Measurements from ENCODE around the gene NUB1. TPM values are rescaled to one million over a fixed set of nuclear protein-coding genes. Genes with fewer than 3 reads are reported as not detected.

NUB1 gene
- total RNA-seq, 1 experiment from 2014 or later: 48.5 TPM

DNA sequence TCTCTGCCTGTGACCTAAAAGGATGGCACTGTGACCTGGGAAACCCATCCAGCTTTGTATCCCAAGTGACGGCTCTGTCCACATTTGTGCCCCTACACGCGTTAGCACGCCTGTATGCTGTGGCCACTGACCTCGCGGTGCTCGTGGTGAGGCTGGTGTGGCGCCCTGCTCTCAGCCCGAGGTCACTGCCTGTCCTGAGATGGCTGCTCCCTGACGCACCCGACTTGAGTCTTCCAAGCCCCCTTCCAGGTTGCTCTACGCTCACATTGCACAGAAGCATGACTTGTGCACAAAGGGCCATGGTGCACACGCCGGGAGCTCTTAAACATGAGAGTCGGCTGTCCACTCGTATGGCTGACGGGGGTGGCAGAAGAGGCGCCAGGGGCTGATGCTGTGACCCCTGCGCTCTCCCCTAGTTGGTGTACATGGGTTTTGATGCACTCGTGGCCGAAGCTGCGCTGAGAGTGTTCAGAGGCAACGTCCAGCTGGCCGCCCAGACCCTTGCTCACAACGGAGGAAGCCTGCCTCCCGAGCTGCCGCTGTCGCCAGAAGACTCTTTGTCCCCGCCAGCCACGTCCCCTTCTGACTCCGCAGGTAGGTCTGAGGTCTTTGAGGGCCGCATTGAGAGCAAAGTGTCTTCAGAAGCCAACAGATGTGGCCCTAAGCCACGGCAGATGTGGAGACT lies 34.7 kb downstream of the NUB1 start:
- Histone ChIP-seq H4K91ac (ENCODE audit: insufficient read length, low read depth, low read length) (no peak overlapping the region), H3K4ac (ENCODE audit: low read depth, low read length) (no peak overlapping the region), H2BK15ac (ENCODE audit: low read depth, low read length) (no peak overlapping the region), H3K4me2 (ENCODE audit: insufficient read depth, insufficient read length, low read length) (no peak overlapping the region), H3K79me2 (ENCODE audit: insufficient read depth, low read length) (no peaks in the 10 kb centered on the region), H2AK5ac (ENCODE audit: insufficient read length, low read length) (no peak overlapping the region), H3K23me2 (ENCODE audit: insufficient read length, low read depth, low read length, poor library complexity, severe bottlenecking) (peaks cover 5% of the 10 kb centered on the region), H2BK5ac (ENCODE audit: insufficient read length, low read length) (no peak overlapping the region), H2BK20ac (ENCODE audit: low read depth, low read length, poor library complexity, severe bottlenecking) (no peak overlapping the region), H2AFZ (ENCODE audit: low read length) (no peak overlapping the region), H3K27ac (ENCODE audit: insufficient read length, low read depth, low read length) (no peak overlapping the region), H2BK120ac (ENCODE audit: low read depth, low read length, poor library complexity, severe bottlenecking) (no peak overlapping the region), H3K27me3 (ENCODE audit: insufficient read depth, low read length) (no peaks in the 10 kb centered on the region), H3K56ac (ENCODE audit: insufficient read length, low read depth, low read length) (no peak overlapping the region), H4K20me1 (ENCODE audit: control insufficient read depth, insufficient read depth, insufficient read length) (peaks cover 4% of the 10 kb centered on the region), H3T11ph (ENCODE audit: low read length) (no peak overlapping the region), H3K79me1 (ENCODE audit: insufficient read depth, low read depth, low read length, poor library complexity, severe bottlenecking) (no peaks in the 10 kb centered on the region), H3K14ac (ENCODE audit: insufficient read depth, low read length) (no peak overlapping the region), H3K9ac (ENCODE audit: extremely low read depth, insufficient read length, low read length) (no peak overlapping the region), H3K9me3 (ENCODE audit: control insufficient read depth, low read depth, low read length) (no peaks in the 10 kb centered on the region), H3K4me1 (ENCODE audit: insufficient read depth, low read length) (no peaks in the 10 kb centered on the region), H4K8ac (replicated peaks; ENCODE audit: insufficient read length, low read depth, low read length) (no peak overlapping the region), H2BK12ac (ENCODE audit: insufficient read length, low read depth, low read length) (no peak overlapping the region), H4K5ac (ENCODE audit: insufficient read length, low read depth, low read length) (no peak overlapping the region), H3K18ac (ENCODE audit: insufficient read length, low read depth, low read length) (no peak overlapping the region), H3K23ac (ENCODE audit: insufficient read length, low read depth, low read length) (no peak overlapping the region)
- peaks cover 3 to 50% (median 42%) of the 10 kb centered on the region in 3 experiments for H3K36me3 Mint-ChIP-seq (ENCODE audit: insufficient read depth in 1 of 3, low read depth in 3 of 3)
- no peak overlapping the region for H3K27ac Mint-ChIP-seq
- no peak overlapping the region for H3K4me3 Mint-ChIP-seq
- DNase-seq: no peak
- H3K27me3 Mint-ChIP-seq (ENCODE audit: low read depth): peaks cover 2% of the 10 kb centered on the region; the same call in 1 of the 2 replicates
- TF ChIP-seq, protein P1, sequence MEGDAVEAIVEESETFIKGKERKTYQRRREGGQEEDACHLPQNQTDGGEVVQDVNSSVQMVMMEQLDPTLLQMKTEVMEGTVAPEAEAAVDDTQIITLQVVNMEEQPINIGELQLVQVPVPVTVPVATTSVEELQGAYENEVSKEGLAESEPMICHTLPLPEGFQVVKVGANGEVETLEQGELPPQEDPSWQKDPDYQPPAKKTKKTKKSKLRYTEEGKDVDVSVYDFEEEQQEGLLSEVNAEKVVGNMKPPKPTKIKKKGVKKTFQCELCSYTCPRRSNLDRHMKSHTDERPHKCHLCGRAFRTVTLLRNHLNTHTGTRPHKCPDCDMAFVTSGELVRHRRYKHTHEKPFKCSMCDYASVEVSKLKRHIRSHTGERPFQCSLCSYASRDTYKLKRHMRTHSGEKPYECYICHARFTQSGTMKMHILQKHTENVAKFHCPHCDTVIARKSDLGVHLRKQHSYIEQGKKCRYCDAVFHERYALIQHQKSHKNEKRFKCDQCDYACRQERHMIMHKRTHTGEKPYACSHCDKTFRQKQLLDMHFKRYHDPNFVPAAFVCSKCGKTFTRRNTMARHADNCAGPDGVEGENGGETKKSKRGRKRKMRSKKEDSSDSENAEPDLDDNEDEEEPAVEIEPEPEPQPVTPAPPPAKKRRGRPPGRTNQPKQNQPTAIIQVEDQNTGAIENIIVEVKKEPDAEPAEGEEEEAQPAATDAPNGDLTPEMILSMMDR (conservative IDR thresholded peaks at IDR 0.05): no peak
- H3K4me1 Mint-ChIP-seq: peaks cover 29 to 30% of the 10 kb centered on the region in 2 experiments
- WGBS (ENCODE audit: extremely low coverage, insufficient read length, low lambda C conversion rate): no CpG with 5 or more reads among the region's 33 CpGs
- H3K9me3 Mint-ChIP-seq: no peaks in the 10 kb centered on the region
